Measurements from ENCODE around the gene GGT6.
A peak's percentile ranks its signal among the peaks of the same experiment; 100 is the strongest.

The GGT6 gene

GRCh38 chr17:4522661-4523060 is 37.7 kb downstream of the GGT6 start:
- peak overlapping the region; percentile 94 for H3K27ac ChIP-seq
- no peak for DNase-seq (ENCODE audit: low spot score)
- TF ChIP-seq CTCF (conservative IDR thresholded peaks at IDR 0.05; ENCODE audit: low read depth): no peak
- CTCF ChIA-PET: no interaction called here
- POLR2A ChIA-PET (ENCODE audit: low non-redundant PET): no interaction called here

DNA sequence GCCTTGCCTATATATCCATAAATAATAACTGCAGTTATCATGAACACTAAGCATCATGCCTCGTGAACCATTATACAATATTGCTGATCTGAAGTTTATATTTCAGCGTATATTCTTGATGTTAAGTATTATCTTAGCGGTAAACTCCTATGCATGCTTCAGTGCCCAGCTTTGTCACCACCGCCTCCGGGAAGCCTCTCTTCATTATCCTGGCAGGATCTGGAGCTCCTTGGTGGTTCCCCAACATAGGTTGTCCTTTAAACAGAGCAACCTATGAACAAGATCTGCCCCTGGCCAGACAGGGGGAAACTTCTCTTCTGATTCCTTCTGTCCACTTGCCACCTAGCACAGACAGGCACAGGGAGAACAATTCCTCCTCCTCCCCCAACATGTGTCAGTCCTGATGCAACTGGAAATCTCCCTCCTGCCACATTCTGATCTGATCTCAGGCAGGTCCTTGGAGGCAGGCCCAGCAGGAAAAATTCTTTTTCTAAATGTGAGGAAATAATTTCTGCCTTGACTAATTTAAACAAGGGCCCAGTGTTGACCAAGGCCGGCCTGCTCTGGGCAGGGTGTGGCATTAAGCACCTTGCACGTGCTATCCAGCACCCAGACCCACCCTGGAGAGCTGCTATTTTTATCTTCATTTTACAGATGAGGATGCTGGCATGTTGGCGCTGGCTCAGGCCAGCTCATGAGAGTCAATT is 39.3 kb downstream of the GGT6 start:
- peak overlapping the region; percentile 94 for H3K27ac ChIP-seq

DNA sequence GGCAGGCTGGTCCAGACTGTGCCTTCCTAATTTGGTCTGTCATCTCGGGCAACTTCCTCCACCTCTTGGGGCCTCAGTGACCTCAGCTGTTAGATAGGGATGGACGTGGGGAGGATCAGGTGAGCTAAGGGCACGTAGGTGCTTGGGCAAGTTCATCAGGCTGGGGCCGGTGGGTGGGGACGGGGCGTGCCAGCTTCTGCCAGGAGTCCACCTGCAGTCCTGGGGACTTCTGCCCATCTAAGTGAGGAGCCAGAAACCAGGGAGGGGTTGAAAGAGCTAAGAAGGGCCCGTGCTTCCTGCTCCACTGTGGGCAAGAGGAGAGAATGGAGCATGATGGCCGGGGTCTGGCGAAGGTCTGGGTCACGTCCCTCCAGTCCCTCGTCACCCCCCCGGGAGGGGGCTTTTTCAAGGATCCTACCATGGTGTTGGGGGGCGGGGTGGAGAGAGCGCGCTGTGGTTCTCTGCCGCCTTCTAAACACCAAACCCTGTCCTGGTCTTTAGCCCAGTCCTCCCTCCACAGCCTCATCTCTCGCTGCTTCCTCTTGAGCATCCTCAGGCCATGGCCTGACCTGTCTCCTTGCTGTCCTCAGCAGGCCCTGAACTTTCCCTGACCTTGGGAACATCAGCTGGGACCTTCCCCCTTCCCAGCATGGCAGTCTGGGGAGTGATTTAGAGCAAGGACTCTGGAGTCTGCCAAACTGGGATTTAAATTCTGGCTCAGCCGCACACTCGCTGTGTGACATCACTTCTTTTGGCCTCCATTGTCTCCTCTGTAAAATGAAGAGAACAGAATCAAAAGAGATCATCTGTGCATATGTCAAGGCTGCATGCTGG is 40.1 kb downstream of the GGT6 start:
- ChIA-PET POLR2A (ENCODE audit: low non-redundant PET) (no interaction called here), CTCF (no interaction called here)
- TF ChIP-seq CTCF (conservative IDR thresholded peaks at IDR 0.05; ENCODE audit: low read depth): no peak
- DNase-seq (ENCODE audit: low spot score): no peak
- peak overlapping the region; percentile 94 for H3K27ac ChIP-seq

More for the DNA sequence above, 39.3 kb downstream of the GGT6 start:
- CTCF ChIA-PET: no interaction called here
- peak; percentile 77 for DNase-seq (ENCODE audit: low spot score)
- no peak for TF ChIP-seq CTCF (conservative IDR thresholded peaks at IDR 0.05; ENCODE audit: low read depth)
- POLR2A ChIA-PET (ENCODE audit: low non-redundant PET): no interaction called here

- no peak for TF ChIP-seq CTCF (conservative IDR thresholded peaks at IDR 0.05; ENCODE audit: low read depth)
- no peak for DNase-seq (ENCODE audit: low spot score)
- H3K27ac ChIP-seq: peak overlapping the region; percentile 94
- POLR2A ChIA-PET (ENCODE audit: low non-redundant PET): no interaction called here
- CTCF ChIA-PET: no interaction called here
Observed at GRCh38 chr17:4519361-4519788, 41.0 kb downstream of the GGT6 start.

DNA sequence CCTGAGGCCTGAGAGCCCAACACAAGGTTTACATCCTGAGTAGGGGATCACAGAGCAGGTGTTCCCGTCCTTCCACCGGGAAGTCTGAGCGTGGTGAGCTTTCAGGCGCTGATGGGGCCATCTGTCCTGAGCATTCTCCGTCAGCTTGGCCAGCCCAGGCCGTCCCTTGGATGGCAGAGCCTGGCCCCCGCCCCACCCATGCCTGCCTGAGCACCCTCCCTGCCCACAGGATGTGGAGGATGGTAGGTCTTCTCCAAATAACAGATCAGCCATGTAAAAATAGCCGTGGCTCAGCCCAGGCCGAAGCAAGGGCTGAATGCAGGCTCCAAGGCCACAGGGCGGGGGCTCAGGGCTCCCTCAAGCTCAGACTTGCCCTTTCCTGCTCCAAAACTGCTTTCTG is 41.5 kb downstream of the GGT6 start:
- POLR2A ChIA-PET (ENCODE audit: low non-redundant PET): no interaction called here
- no peak for TF ChIP-seq CTCF (conservative IDR thresholded peaks at IDR 0.05; ENCODE audit: low read depth)

GRCh38 chr17:4516735-4517134 is 43.6 kb downstream of the GGT6 start:
- CTCF ChIA-PET: no interaction called here
- H3K27ac ChIP-seq: no peak overlapping the region
- POLR2A ChIA-PET (ENCODE audit: low non-redundant PET): no interaction called here
- TF ChIP-seq CTCF (conservative IDR thresholded peaks at IDR 0.05; ENCODE audit: low read depth): no peak
- DNase-seq (ENCODE audit: low spot score): no peak

More for the DNA sequence above, 41.5 kb downstream of the GGT6 start:
- no peak for DNase-seq (ENCODE audit: low spot score)
- peak overlapping the region; percentile 94 for H3K27ac ChIP-seq
- CTCF ChIA-PET: interaction anchor here (0.6 kb wide), 1 partner anchor 10 kb away, joined by 3 read pairs; no protein-coding TSS in a partner anchor

All from RWPE1 (cell line).